Measurements from ENCODE around the gene CD72.
"Not testable (repeated sequence)": the region's sequence is repeated elsewhere in the genome, so short reads cannot be mapped to it uniquely, and the experiment has no call there.

CD72 gene

DNA sequence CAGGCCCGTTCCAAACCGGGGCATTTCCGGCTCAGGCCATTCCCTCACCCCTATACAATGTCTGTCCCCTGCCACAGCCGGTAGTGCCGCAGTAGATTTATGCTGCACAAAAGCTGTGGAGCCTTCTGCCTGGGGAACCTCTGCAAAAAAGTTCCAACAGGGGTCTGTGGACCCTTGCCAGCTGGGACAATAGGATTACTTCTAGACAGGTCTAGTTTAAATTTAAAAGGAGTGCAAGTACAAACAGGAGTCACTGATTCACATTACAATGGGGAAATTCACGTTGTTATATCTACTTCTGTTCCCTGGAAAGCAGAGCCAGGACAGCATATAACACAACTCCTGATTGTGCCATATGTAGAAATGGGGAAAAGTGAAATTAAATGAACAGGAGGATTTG lies 34.7 kb downstream of the CD72 start:
- not testable (repeated sequence) for DNase-seq

DNA sequence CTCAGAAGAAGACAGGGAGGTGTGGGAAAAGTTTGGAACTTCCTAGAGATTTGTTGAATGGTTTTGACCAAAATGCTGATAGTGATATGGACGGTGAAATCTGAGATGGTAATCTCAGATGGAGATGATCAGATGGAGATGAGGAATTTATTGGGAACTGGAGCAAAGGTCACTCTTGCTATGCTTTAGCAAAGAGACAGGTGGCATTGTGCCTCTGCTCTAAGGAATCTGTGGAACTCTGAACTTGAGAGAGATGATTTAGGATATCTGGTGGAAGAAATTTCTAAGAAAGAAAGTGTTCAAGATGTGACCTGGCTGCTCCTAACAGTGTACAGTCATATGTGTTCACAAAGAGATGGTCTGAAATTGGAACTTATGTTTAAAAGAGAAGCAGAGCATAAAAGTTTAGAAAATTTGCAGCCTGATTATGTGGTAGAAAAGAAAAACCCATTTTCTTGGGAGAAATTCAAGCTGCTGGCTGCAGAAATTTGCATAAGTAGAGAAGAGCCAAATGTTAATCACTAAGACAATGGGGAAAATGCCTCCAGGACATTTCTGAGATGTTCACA lies 38.5 kb downstream of the CD72 start:
- not testable (repeated sequence) for DNase-seq

DNA sequence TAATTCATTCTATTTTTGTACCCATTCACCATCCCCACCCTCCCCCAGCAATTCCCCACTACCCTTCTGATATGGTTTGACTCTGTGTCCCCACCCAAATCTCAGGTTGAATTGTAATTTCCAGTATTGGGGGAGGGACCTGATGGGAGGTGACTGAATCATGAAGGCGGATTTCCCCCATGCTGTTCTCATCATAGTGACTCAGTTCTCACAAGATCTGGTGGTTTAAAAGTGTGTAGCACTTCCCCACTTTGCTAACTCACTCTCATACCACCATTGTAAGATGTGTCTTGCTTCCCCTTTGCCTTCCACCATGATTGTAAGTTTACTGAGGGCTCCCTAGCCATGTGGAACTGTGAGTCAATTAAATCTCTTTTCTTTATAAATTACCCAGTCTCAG lies 39.1 kb downstream of the CD72 start:
- no peak for DNase-seq

DNA sequence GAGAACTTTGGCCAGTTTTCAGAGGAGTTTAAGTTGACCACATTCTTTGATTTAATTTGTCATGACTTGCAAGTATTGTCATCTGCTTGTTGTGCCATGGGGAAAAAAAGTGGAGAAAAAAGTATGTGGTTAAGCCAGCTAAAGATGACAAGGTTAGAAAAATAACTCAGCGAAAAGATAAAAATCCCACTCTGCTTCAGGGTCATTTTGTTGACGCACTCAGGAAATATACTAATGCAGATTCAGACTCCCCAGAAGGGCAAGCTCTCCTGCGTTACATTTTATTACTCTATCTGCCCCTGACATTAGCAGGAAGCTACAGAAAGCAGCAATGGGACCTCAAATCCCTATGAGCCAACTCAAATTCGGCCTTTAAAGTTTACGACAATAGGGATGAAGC lies 40.7 kb downstream of the CD72 start:
- DNase-seq = no peak

DNA sequence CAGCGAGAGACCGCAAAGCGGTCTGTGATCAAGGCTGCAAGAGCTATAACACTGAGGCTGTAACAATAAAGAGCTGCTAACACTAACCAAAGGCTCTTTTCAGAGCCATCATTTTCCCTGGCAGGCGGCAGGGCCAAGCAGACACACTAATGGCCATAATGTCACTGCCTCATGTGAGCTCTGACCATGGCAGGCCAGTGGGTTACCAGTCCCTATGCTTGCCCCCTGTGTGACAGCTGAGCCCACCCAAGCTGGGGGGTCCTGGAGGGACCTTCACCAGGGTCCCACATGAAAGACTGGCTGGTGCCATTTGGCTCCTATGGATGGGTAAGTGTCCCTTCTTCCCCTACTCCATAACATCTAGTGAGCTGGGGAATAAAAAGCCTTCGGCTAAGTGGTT lies 42.7 kb downstream of the CD72 start:
- no peak for DNase-seq

DNA sequence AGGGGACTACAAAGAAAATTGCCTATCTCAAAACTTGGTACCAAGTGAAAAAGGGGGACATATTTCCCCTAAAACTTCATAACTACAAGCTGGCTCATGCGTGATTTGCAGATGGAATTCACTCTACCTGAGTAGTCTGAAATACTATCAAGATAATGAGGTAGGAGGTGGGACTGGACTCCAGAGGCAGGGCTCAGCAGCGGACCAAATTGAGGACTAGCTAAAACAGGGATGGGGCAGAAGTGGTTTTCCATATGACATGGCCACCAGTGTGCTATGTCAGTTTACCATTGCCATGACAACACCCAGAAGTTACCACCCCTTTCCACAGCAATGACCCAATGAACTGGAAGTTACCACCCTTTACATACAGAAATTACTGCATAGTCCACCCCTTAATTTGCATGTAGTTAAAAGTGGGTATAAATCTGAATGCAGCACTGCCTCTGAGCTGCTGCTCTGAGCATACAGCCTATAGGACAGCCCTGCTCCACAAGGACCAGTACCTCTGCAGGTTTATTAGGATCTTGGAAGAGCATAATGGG lies 43.6 kb downstream of the CD72 start:
- DNase-seq = no peak

DNA sequence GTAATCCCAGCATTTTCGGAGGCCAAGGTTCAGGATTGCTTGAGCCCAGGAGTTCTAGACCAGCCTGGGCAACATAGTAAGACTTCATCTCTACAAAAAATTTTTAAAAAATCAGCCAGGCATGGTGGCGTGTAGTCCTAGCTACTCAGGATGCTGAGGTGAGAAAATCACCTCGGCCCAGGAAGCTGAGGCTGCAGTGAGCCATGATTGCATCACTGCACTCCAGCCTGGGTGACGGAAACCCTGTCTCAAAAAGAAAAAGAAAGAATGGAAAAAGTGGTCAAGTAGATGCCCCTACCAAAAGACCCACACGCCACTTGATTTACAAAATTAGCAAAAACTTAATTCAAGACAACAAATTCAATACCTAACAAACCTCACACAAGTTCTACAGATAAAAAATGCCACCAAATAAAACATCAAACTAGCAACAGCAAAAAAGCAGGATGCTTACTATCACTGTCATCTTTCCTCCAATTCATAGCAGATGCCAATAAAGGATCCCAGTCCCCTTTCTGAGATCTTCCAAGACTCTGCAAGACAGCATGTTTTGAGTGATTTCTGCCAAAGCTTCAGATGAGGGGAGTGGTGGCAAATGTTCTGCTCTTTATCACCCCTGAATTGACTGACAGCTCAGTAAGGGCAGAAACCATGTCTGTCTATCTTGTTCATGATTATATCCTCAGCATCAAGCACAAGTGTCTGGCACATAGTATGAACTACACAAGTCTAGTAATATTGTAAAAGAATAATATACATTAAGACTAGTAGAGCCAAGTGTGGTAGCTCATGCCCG lies 47.3 kb downstream of the CD72 start:
- DNase-seq = no peak

DNA sequence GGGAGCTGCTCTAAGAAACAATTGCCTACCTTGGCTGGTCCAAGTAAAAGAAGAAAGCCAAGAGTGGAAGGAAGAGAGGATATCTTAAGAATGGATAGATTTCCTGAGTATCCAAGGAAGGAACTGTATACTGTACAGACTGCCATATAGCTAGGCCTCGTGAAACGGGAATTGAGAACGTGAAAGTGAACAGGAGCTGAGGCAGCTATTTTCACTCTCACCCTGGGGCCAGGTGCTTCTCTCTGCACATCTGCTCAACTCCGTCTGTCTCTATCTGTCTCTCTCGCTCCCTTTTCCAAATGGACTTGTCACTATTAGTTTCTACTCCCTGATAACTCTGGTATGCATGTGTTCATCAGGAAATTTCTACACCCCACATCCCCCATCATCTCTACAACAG lies 49.0 kb downstream of the CD72 start:
- no peak for DNase-seq

DNA sequence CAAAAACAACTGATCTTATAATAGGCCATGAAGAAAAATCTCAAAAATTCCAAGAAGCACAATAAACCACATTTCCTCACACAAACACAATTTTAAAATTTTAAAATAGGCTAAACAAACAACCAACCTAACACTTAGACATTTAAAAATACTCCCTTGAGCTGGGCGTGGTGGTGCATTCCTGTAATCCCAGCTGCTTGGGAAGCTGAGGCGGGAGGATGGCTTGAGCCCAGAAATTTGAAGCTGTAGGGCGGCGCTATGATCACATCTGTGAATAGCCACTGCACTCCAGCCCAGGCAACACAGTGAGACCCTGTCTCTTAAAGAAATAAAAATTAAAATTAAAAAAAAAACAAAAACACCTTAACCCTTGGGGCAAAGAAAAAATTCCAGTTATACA lies 50.0 kb downstream of the CD72 start:
- no peak for DNase-seq

DNA sequence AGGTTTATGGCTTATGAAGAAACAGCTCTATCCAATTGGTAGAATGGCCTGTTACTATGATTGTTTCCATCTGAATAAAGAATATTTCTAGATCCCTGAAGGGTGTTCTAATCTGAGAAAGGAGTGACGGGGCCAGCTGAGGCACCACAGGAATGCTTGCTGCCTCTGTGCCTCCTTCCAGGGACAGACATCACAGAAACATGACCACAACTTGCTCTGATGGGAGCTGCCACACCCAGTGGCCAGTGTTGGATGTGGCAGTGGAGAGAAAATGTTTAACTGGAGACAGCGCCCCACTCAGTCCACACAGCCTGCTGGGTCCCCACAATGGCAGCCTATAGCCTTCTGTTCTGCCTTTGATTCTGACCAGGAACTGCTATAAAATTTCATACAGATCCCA lies 51.8 kb downstream of the CD72 start:
- no peak for DNase-seq

DNA sequence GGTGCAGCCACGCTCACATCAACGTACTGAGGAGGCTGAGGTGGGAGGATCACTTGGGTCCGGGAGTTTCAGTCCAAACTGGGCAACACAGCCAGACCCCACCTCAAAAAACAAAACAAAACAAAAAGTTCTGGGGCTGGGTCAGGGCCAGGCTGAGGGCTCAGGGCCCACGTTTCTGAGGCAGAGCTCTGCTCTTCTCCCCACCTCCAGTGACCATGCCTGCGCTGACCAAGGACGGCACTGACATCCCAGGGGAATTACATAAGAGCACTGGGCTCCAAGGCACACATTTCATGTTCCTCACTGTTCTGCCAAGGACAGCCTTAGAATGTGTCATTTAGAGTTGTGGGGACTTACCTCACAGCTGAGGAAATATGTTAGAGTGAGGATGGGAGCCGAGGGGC lies 53.6 kb downstream of the CD72 start:
- DNase-seq = no peak

DNA sequence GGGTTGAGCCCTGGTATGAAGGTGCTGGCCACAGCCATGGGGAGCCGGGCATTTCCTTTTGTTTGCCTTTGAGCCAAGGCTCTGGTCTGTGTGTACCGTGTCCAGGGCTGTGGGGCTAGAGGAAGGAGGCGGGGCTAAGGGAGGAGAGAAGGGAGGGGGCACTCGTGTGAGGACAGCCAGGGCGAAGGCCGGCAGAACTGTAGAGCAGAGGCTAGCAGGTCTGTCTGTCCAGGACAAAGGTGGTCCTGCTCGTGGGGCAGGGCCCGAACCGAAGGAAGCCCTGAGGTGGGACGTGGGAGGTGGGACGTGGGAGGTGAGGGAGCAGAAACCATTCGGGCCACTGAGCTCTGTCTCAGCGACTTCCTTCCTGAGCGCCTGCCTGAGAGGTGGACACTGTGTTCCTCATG lies 54.4 kb downstream of the CD72 start:
- no peak for DNase-seq

DNA sequence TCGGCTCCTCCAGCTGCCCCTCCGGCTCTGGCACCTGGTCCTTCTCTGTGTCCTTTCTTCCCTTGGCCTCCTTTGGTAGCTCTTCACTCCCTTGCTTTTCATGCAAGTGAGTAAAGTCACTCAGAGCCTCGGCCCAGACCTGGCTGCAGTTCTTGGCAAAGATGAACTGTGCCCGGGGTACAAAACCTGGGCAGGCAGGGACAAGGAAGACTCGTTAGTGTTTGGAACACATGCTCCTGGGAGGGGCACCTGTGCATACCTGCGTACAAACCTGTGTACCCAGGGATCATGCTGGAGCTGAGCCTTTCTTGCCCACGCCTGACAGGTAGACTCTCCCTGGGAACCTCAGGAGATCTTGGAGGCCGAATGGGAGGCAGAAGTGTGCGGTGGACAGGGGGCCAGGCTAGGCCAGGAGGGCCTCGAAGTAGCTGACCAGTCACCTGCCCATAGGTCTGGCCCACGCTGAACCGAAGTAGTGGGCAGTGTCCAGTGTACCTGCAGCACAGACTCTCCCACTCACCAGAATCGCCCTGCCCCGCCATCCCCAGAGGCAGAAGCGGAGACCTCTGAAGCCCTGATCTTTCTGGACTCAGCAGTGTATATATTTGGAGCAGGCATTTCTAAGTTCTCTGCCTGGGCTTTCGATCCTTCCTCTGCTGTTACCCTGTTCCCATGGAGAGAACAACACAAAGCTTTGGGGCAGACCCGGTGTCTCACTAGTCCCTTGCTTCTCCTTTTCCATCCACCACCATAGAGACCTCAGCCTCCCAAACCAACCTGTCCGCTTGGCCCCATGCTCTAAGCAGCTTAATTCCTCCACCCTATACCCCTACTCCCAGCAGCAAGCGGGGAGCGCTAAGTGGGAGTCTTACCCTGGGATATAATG lies 55.1 kb downstream of the CD72 start:
- no peak for DNase-seq

DNA sequence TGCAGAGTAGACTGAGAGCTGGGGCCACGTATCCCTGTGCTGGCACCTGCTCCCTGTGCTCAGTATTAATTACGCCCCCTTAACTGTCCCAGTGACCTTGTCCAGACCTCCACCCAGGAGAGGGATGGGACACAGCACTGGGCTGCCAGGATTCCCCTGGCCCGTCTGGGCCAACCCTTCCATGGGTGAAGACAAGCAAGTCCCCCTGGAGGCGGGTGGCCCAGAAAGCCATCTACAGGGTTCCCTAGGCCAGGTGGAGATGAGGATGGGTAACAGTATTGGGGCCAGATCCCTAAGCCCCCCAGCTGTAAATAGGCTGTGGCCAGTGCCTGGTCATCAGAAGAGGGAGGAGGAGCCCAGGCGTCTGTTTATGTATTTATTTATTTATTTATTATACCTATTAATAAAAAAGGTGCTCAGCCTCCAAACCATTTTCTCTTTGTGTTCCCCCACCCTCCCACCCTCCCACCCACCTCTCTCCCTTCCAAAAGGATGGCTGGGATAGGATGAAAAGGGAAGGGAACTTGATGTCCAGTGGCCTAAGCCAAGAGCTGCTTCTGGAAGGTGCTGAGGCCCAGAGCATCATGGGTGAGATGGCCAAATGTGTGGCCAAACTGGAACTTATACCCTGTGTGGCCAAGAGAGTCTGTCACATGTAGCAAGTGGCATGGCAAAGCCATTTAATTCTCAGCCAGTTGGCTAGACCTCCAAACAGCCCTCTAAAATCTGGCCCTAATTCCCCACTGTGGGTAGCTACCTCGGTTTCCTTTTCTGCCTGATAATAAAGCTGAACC lies 56.5 kb downstream of the CD72 start:
- DNase-seq = no peak

DNA sequence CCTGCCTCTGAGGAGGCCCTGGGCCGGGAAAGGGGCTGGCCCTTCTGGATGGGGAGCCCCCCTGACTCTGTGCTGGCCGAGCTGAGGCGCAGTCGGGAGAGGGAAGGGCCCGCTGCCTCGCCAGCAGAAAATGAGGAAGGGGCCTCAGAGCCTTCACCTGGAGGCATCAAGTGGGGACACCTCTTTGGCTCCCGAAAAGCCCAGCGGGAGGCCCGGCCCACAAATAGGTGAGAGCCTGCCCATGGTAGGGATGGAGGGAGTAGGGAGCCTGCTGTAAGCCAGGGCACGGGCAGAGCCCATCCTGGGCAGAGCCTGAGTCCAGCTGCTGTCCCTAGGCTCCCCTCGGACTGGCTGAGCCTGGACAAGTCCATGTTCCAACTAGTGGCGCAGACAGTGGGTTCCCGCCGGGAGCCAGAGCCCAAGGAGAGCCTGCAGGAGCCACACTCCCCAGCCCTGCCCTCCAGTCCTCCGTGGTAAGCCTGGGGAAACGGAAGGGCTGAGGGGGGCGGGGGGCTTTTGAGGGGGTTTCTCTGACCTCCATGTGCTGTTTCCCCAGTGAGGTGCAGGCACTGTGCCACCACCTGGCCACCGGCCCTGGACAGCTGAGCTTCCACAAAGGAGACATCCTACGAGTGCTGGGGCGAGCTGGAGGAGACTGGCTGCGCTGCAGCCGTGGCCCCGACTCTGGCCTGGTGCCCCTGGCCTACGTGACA lies 57.4 kb downstream of the CD72 start:
- DNase-seq = no peak

Data from NCI-H187 (cell line).